Activated T-helper 1 cell treated with Interleukin-2 at 50 U/mL for 16 hours (primary cell): Measurements from ENCODE around the gene THAP12.

Experiments used
- DNase-seq: peaks from one replicate; pipeline ENCODE4 v3.0.0-alpha.2; 2020; ENCODE audit warnings: low read depth

The THAP12 gene

DNA sequence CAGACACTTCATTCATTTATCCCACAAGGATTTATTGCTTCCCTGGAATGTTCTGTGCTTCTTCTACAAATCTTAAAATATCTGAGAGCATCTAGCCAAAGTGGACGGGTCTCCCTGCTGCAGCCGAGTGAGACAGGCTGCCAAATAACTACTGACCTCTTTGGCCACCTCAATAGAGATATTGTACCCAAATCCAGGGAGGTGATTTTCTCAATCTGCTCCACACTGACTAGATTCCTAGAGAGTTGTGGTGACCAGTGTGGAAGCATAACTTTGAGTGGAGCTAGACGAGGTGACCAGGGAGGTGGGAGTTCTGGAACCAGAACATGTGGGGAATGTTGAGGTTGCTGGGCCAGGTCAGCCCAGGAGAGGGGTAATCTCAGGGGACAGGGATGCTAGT is 77.5 kb downstream of the THAP12 start:
- DNase-seq: no peak

DNA sequence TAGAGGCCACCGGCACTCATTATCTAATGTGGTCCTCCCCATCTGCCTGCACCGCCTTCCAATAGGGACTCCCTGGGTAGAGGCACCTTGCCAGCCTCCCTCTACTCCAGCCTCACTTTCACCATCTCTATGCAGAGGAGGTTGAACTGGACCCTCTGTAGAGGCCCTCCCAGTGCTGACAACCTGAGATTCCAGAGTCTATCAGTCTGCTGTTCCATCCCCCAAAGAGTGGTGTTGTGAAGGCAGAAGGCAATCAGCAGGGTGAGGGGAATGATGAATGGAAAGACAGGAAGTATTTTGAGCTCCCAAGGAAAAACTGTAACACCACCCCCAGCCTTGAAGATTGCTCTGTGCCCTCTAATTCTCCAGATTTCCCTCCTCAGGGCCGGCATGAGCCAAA is 77.9 kb downstream of the THAP12 start:
- DNase-seq: no peak
